Putamen (tissue), 1 donor: ENCODE data around the gene JMJD4.

Source experiments
- DNase-seq: peaks from one replicate; pipeline ENCODE4 v3.0.0-alpha.2; 2016; ENCODE audit warnings: low spot score

The JMJD4 gene

DNA sequence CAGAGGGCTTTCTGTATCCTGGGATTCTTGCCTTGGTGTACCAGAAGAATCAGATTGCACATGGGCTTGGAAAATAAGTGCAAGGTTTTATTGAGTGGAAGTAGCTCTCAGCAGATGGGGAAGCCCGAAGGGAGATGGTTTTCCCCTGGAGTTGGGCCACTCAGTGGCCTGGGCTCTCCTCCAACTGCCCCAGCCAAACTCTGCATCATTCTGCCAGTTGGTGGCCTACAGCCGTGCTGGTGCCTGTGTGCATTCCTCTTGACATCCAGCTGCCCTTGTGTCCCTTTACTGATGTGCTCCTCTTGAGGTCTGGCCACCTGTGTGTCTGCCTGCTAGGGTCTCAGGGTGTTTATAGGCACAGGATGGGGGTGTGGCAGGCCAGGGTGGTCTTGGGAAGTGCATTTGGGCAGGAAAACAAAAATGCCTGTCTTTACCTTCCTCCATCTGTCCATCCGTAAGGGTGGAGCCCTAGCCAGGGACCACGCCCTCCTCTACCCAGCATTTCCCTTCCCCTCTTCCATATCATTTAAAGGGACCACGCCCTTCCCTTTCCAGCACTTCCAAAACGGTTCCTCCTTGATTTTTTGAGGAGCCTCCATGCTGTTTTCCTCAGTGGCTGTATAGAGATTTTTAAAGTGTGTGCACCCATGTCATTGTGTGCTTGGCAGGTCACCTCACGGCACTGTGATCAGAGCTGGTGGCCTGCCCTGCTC lies 19.1 kb upstream of the JMJD4 start:
- DNase-seq: peak; percentile 52

DNA sequence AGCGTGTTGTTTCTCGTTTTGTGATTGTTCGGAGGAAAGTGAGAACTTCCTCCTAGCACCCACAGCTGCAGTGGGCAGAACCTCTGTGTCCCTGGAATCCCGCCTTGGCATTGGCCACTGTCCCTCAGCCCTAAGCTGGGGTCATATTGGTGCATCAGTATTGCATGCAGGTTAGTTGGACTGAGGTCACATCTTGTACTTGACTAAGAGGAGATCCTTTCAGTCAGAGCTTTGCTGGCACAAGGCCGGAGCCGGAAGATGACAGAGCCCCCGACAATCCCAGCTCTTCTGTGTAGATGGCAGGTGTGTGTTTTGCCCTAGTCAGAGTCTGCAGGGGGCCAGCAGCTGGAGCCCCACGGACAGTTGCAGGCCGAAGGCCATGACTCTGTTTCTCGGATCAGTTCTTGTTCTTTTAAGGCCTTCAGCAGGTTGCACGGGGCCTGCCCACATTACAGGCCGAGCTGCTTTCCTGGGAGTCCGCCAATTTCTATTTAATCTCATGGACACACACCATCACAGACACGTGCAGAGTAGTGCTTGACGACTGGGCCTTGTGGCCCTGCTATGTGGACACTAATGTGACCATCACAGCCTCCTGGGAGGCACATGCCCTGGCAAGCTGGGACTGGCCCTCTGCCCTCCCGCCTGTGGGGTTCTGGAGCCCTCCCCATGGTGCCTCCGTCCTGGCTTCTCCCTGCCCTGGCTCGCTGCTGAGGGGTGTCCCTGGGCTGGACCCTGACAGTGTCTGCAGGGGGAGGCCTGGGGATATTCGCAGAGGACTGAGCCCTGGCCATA lies 15.0 kb upstream of the JMJD4 start:
- DNase-seq: no peak

DNA sequence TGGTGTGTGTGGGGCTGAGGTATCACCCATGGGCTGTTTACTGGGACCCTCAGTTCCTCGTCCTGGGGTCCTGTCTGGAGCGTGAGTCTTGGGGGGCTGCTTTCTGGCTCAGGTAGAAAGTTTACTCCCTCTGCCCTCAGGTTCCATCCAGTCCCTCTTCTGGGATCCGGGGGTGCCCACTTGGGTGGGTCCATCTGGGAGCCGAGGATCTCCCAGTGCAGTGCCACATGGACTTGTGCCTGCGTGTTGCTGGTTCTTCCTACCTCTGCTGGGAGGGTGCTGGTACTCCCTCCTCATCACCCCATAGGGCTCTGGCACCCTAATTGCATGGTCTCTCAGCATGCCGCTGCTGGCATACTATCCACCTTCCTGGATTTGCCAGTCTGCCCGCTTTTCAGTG lies 14.1 kb upstream of the JMJD4 start:
- DNase-seq: no peak

DNA sequence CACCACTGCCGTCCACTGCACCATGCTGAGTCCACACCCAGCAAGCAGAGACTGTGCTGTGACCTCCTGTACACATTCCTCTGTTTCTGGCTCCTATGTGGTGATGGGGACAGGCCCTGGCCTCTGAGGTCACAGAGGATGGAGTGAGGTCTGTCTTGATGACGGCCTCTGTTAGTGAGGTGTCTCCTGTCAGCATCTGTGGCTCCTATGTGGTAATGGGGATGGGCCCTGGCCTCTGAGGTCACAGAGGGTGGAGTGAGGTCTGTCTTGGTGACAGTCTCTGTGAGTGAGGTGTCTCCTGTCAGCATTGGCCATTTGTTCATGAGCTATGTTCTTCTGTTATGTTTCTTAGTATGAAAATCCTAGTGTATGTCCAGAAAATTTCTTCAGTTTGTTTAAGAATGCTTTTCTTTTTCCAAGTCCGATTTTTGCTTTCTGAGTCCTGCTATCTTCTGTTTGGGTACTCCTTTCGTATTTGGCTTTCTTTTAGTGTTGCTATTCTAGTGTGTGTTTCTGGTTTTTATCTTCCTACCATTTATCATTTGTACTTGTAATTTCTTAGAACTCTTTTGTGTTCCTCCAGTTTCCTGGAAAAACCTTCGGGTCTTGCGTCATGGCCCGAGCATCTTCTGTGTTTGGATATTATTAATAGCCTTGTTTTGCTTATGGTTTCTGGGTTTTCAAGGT lies 13.5 kb upstream of the JMJD4 start:
- DNase-seq: no peak

DNA sequence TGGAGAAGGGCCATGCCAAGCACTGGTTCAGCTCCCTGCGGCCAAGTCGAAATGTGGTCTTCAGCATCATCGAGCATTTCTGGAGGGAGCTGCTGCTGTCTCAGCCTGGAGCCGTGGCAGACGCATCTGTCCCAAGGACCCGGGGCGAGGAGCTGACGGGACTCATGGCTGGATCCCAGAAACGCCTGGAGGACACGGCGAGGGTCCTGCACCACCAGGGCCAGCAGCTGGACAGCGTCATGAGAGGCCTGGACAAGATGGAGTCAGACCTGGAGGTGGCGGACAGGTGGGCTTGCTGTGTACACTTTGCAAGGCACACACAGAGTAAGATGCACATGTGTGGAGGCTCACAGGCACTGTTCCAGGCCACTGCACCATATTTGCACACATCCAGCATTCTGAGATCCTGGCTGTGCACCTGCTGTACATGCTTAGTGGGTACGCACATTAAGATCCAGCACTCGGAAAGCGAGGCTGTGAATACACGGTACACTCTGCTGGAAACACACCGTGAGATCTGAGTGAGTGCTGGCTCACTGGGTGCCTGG lies 12.9 kb upstream of the JMJD4 start:
- DNase-seq: no peak

DNA sequence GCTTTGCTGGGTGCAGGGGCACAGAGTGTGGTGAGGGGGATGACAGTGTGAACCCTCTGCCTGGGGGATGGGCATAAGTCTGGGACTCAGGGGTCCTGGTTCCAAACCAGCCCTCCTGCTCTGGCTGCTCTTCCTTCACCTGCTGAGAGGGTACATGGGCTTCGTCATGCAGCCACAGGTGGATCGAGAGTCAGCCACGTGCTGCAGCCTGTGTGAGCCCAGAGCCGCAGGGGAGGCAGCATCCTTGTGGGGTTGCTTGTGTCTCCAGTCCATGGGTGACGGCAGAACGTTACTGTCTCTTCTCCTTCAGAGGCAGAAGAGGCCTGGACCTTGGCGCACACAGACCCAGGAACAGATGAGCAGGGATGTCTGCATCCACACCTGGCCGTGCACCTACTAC lies 12.3 kb upstream of the JMJD4 start:
- no peak for DNase-seq

DNA sequence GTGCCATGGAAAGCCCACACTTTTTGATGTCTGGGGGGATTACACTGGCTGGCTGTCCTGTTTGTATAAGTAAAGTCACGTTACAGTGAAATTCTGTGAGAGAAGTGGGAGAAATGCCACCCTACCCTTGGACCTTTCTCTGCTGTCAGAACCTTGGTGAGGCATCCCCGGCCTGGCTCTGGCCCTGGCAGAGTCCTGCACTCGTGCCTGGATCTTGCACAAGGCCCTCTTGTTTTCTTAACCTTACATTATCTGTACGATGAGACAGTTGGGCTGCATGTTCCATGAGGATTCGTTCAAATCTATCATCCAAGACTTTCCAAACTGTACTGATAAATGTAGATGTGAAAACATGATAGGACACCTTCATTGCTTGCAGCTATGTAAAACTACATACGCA lies 11.6 kb upstream of the JMJD4 start:
- DNase-seq: no peak

DNA sequence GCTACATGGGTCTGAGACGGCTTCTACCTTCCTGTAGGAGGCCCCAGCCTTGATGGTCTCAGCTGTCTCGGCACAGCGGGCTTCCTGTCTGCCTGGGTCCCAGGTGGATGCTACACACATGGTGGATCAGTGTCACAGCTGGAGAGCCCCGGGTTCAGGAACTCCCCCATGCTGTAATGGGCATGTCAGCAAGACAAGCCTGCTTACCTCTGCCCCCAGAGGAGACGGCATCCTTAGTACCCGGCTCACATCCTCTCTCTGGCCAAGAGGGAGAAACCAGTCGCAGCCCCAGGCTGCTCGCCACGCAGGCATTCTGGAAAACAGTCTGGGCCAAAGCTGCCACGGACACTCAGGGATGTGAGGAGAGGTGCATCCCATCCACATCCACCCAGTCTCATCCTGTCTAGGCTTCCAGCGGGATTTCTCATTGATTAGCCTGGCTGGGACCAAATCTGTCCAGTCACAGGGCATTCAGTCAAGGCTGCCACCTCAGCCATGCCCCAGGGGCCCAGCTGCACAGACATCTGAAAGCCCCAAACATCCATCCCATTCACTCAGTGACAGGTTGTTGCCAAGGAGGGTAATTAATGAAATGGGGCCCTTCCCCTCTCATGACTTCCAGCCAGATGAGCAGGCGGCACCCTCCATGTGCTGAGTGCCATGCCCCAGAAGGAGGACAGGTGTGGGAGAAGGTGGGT lies 10.6 kb upstream of the JMJD4 start:
- DNase-seq: no peak

DNA sequence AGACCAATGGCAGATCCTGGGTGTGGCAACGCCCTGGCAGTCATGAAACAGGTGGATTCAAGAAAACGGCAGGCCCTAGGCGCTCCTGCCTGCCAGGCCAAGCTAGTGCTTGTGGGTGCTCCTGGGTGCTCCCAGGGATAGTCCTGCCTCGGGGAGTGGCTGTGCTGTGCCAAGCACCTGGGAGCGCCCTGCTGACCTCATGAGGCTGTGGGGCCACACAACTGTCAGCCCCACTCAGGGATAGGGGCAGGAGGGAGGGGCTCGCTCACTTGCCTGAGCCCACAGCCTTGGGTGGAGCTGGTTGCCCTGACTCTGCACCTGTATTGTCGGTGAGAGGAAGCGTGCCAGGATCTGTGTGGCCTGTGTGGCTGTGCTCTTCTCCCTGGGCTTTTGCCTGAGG lies 9.6 kb upstream of the JMJD4 start:
- DNase-seq: no peak

DNA sequence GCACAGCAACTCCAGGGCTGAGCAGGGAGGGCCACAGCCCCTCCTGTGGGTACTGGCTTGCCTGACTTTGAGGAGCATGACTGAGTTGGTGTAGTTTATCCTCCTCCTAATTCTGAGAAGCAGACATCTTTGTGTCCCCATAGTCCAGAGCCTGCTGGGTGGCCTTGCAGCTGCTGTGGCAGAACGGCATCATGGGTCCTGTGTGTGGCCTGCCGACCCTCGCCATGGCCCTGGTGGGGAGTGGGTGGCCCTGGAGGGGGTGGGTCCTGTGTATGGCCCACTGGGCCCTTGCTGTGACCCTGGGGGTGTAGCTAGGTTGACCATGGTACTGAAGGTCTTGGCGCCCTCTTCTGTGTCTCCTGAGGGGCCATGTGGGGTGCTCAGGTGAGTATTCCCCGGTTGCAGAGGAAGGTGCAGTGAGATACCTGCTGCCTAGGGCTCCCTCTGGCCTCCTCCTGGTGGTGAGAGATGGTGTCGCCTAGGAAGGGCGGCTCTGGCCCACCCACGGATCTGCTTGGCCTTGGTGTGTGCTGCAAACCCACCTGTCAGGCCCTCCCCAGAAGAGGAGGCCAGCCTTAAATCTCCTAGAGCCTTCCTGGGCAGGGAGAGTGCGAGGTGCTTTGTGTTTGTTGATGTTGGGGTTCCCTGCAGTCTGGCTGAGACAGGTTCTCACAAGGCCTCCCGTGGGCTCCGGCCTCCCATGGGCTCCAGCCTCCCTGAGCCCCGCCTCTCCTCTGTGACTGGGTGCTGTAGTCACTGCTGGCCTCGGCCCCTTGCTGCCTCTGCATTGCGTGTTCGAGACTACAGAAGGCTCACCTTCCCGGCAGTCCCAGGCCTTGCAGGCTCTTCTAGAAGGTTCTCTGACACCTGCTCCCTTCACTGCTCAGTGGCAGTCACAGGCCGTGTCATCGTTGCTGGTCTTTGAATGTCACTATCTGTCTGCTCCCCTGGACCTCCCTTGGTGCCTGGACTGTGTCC lies 7.9 kb upstream of the JMJD4 start:
- no peak for DNase-seq

DNA sequence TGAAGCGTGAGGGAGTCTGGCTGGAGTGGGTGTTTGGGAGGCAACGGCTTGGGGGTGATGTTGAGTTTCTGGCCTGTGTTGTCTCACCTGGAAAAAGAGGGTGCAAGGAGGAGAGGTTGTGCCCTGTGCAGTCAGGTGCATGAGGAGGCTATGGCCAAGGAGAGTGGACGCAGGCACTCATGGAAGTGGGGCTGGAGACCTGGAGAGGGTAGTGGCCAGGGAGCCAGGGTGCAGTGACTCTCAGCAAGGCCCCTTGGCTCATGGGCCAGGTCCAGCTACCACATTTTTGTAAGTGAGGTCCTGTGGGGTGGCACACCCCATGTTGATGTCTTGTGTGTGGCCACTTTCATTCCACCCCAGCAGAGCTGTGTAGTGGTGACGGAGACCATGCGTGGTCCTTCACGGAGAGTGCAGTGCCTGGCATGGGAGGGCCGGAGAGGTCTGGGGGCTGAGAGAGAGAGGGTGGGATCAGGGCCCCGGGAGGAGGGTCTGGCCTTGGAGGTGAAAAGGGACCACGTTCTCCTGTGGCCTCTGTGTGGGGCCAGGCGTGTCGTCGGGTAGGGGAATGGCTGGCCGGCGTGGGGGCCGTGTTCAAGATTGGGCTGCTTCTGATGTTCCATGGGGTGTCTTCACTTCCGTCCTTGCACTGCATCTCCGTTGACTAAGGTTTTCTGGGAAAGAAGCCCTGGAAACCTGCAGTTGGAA lies 6.2 kb upstream of the JMJD4 start:
- DNase-seq: no peak

DNA sequence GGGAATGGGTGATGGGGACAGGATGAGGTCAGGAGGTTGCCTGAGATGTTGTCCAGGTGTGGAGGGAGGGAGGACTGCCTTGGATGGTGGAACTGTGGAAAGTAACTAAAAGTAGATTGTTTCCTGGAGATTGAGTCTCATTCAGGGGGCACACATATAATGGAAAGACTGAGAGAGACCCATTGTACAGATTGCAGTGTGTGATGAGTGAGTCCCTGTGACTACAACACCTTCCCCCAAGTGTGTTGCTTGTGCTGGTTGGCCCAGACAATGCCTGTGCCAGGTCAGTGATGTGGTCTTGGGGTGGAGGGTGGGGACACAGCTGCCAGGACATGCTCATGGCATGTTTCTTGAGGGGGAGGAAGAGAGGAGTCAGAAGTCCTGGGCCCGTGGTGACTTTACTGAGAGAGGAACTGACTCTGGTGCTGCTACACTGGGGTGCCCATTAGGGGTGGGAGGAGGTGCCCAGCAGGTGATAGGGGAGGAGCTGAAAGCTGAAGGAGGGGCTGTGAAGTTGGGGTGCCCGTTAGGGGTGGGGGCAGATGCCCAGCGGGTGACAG lies 5.4 kb upstream of the JMJD4 start:
- DNase-seq: no peak

DNA sequence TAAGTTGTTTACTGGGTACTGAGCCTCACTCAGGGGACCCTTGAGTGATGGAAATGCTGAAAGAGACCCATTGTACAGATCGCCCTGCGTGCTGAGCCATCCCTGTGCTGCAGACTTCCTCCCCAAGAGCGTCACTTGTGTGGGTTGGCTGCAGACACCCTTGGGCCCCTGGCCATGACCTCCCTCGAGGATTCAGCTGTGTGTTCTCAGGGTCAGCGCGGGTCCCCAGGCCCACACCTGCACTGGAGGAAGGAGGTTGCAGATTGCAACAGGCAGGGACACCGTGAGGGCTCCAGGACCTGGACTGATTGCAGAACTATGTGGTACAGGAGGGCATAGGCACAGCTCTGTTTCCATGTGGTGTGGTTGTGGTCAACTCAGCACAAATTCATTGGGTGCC lies 4.5 kb upstream of the JMJD4 start:
- no peak for DNase-seq

DNA sequence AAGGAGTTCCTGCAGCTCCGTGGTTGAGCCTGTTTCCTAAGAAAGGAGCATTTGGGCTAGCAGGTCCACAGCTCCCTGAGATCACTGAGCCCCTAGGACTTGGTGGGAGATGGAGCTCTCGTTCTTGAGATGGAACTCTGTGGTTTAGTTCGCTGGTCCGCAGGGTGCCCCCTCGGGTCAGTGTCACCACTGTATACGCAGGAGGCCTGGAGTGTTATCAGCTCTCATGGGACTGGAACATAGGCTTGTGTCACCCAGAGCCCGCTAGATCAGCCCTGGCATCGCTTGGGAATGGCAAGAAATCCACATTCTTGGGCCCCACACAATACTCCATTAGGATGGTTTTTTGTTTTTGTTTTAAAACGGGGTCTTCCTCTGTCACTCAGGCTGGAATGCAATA lies 3.7 kb upstream of the JMJD4 start:
- no peak for DNase-seq

DNA sequence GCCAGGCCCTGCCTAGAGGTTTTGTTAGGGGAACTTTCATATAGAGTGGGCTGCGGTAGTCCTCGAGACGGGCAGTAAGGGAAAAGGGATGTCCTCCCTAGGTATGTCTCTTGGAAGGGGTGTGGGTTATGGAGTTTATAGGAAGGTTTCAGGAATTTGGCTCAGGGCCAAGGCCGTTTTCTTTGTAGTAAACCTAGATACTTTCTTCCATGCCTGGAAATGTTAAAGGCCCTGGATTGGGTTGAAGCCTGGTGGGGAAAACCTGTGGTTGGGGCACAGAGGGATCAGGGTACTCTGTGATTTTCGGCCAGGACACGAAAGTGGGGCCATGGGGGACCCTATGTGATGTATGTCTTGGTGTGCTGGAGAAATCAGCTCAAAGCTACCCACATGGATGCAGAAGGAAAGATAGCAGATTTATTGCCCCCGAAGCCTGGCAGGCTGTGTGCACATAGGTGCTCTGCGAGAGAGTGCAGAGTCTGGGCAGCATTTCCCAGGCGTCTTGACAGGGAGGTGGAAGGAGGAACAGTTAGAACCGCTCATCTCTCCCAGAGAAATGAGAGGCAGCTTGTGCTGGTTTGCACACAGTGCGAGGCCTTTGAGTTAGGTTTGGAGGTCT lies 1.8 kb upstream of the JMJD4 start:
- no peak for DNase-seq

DNA sequence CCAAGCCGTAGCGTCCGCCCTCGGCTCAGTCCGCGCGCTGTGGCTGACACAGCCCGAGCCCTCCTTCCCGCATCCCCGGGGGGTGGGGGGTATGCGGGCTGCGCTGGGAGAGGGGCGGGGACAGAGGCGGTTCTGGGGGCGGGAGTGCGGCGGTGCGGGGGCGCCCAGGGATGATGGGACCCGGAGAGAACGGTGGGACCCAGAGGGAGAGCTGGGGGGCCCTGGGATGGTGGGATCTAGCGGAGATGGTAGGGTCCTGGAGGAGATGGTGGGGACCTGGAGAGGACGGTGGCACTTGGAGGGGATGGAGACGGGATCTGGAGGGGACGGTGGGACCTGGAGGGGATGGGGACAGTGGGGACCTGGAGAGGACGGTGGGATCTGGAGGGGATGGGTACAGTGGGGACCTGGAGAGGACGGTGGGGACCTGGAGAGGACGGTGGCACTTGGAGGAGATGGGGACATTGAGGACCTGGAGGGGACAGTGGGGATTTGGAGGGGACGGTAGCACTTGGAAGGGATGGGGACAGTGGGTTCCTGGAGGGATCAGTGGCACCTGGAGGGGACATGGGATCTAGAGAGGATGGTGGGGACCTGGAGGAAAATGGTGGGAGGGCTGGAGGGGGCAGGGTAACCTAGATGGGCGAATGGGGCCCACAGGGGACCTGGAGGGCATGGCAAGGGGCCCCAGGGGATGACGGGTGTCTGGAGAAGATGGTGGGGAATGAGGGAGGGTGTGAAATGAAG lies 610 bp upstream of the JMJD4 start:
- no peak for DNase-seq

DNA sequence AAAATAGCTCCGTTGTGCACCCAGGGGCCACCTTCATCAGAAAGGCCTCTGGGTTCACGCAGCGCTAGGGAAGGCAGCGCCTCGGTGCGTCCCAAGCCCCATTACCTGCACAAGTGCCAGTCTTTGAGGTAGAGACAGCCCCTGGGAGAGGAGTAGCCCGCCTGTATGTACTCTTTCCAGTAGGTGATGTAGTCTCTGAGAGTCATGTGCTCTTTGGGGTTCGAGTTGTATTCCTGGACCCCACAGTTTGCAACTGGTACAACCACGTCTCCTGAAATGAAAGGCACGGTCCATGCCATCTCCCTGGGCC lies 601 bp downstream of the JMJD4 start:
- DNase-seq: no peak

DNA sequence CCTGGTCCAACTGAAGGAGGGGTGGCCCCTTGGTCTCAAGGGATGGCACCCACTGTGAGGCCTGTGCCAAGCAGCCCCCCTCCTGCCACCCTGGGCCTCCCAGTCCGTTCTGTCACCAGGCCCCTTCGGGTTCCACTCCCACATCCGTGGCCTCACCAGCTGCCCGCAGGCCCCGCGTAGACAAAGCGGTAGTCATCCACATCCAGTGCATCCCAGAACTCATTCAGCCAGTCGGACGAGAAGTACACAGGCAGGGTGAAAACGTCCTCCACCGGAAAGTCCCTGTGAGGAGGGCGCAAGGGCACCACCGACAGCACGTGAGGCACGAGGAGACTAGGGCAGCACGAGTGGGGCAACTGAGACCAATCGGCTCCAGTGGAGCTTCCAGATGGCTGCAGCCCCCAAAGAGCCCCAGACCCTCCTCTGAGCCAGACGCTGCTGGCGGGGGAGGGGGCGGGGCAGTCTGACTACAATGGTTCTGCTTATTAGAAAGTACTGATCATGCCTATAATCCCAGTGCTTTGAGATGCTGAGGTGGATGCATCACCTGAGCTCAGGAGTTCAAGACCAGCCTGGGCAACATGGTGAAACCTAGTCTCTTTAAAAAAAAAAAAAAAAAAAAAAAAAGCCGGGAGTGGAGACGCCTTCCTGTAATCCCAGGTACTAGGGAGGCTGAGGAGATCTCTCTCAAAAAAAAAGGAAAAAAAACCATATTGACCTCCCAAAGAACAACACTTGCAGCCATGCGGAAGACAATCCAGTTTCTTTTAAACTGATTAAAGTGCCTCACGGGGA lies 1.2 kb downstream of the JMJD4 start:
- no peak for DNase-seq
